ENCODE data around the gene DDTL.

The DDTL gene

DNA sequence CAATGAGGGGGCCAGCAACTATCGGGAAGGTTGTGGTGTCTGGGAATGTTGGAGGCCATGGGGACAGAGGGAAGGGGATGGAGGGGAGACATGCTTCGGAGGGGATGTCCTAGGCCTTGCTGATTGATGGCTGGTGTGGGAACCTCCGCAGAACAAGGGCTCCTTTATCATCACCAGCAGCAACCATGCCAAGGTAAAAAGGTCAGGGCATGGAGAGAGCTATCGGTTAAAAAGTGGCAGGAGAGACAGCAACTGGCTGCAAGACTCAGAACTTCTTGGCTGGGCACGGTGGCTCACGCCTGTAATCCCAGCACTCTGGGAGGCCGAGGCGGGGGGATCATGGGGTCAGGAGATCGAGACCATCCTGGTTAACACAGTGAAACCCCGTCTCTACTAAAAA is 35.6 kb downstream of the DDTL start:
- Histone ChIP-seq H3K4me2 (ENCODE audit: low read depth, low read length, poor library complexity, severe bottlenecking) (no peak overlapping the region), H3K4me3 (ENCODE audit: insufficient read depth, low read length, poor library complexity, severe bottlenecking) (no peak overlapping the region), H3K27me3 (ENCODE audit: low read length) (no peaks in the 10 kb centered on the region), H3K36me3 (ENCODE audit: low read length) (no peaks in the 10 kb centered on the region), H3K9me3 (ENCODE audit: insufficient read depth, low read length) (no peaks in the 10 kb centered on the region), H3K9me2 (replicated peaks; ENCODE audit: insufficient read depth, low read length) (no peaks in the 10 kb centered on the region), H2AFZ (ENCODE audit: low read depth, low read length, severe bottlenecking) (no peak overlapping the region), H3K9ac (ENCODE audit: low read length) (no peak overlapping the region), H4K20me1 (ENCODE audit: low read depth, low read length) (no peaks in the 10 kb centered on the region), H3K27ac (ENCODE audit: low read depth, low read length) (no peak overlapping the region), H3F3A (ENCODE audit: insufficient read depth) (no peaks in the 10 kb centered on the region), H3K79me2 (ENCODE audit: insufficient read depth, low read length) (no peaks in the 10 kb centered on the region)
- TF ChIP-seq, protein P1, sequence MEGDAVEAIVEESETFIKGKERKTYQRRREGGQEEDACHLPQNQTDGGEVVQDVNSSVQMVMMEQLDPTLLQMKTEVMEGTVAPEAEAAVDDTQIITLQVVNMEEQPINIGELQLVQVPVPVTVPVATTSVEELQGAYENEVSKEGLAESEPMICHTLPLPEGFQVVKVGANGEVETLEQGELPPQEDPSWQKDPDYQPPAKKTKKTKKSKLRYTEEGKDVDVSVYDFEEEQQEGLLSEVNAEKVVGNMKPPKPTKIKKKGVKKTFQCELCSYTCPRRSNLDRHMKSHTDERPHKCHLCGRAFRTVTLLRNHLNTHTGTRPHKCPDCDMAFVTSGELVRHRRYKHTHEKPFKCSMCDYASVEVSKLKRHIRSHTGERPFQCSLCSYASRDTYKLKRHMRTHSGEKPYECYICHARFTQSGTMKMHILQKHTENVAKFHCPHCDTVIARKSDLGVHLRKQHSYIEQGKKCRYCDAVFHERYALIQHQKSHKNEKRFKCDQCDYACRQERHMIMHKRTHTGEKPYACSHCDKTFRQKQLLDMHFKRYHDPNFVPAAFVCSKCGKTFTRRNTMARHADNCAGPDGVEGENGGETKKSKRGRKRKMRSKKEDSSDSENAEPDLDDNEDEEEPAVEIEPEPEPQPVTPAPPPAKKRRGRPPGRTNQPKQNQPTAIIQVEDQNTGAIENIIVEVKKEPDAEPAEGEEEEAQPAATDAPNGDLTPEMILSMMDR (IDR thresholded peaks at IDR 0.05; ENCODE audit: insufficient read depth, low read length, poor library complexity, severe bottlenecking): no peak
- no peak for TF ChIP-seq EZH2phosphoT487 (conservative IDR thresholded peaks at IDR 0.05; ENCODE audit: low read length)

DNA sequence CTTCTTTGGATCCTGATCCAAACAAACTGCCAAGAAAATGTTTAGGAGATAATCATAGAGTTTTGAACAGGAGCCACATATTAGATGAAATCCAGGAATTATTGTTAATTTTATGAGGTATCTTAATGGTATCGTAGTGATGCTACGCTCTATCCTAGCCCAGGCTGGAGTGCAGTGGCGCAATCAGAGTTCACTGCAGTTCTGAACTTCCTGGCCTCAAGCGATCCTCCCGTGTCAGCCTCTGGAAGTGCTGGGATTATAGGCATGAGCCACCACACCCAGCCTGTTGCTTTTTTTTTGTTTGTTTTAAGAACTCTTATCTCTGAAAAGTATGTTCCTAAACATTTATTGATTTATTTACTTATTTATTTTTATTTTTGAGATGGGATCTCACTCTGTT is 36.2 kb downstream of the DDTL start:
- Histone ChIP-seq H4K20me1 (ENCODE audit: low read depth, low read length) (no peaks in the 10 kb centered on the region), H2AFZ (ENCODE audit: low read depth, low read length, severe bottlenecking) (no peak overlapping the region), H3K79me2 (ENCODE audit: insufficient read depth, low read length) (no peaks in the 10 kb centered on the region), H3K4me3 (ENCODE audit: insufficient read depth, low read length, poor library complexity, severe bottlenecking) (no peak overlapping the region), H3K27me3 (ENCODE audit: low read length) (no peaks in the 10 kb centered on the region), H3K9ac (ENCODE audit: low read length) (no peak overlapping the region), H3K27ac (ENCODE audit: low read depth, low read length) (no peak overlapping the region), H3K9me3 (ENCODE audit: insufficient read depth, low read length) (no peaks in the 10 kb centered on the region), H3K9me2 (replicated peaks; ENCODE audit: insufficient read depth, low read length) (no peaks in the 10 kb centered on the region), H3K36me3 (ENCODE audit: low read length) (no peaks in the 10 kb centered on the region), H3K4me2 (ENCODE audit: low read depth, low read length, poor library complexity, severe bottlenecking) (no peak overlapping the region), H3F3A (ENCODE audit: insufficient read depth) (no peaks in the 10 kb centered on the region)
- TF ChIP-seq, protein P1 (IDR thresholded peaks at IDR 0.05; ENCODE audit: insufficient read depth, low read length, poor library complexity, severe bottlenecking): no peak
- TF ChIP-seq EZH2phosphoT487 (conservative IDR thresholded peaks at IDR 0.05; ENCODE audit: low read length): no peak

DNA sequence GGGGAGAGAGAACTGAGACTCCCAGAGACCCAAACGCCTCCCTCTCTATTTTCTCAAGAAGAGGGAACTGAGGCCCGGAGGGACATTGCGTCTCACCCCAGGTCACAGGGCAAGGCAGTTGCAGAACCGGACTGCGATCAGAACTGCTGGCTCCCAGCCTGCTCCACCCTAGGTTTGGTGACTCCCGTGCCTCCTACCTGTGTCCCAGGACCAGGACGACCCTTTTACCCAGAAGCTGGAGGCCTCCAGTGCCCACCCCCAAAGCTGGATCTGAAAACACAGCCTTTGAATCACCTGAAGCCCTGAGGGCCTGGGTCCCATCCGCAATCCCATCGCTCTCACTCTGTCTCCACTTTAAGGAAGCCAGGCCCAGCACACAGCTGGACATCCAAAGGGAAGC is 37.2 kb downstream of the DDTL start:
- Histone ChIP-seq H3K9me3 (ENCODE audit: insufficient read depth, low read length) (no peaks in the 10 kb centered on the region), H3K36me3 (ENCODE audit: low read length) (no peaks in the 10 kb centered on the region), H3K4me2 (ENCODE audit: low read depth, low read length, poor library complexity, severe bottlenecking) (no peak overlapping the region), H3K27me3 (ENCODE audit: low read length) (no peaks in the 10 kb centered on the region), H3F3A (ENCODE audit: insufficient read depth) (no peaks in the 10 kb centered on the region), H3K4me3 (ENCODE audit: insufficient read depth, low read length, poor library complexity, severe bottlenecking) (no peak overlapping the region), H4K20me1 (ENCODE audit: low read depth, low read length) (no peaks in the 10 kb centered on the region), H3K9me2 (replicated peaks; ENCODE audit: insufficient read depth, low read length) (no peaks in the 10 kb centered on the region), H3K27ac (ENCODE audit: low read depth, low read length) (no peak overlapping the region), H2AFZ (ENCODE audit: low read depth, low read length, severe bottlenecking) (no peak overlapping the region), H3K9ac (ENCODE audit: low read length) (no peak overlapping the region), H3K79me2 (ENCODE audit: insufficient read depth, low read length) (no peaks in the 10 kb centered on the region)
- TF ChIP-seq, protein P1 (IDR thresholded peaks at IDR 0.05; ENCODE audit: insufficient read depth, low read length, poor library complexity, severe bottlenecking): no peak
- TF ChIP-seq EZH2phosphoT487 (conservative IDR thresholded peaks at IDR 0.05; ENCODE audit: low read length): no peak

Data from SU-DHL-6 (cell line).